Endothelial cell of umbilical vein (primary cell): ENCODE results near the gene CCDC57. TPM values are rescaled to one million over a fixed set of nuclear protein-coding genes. Genes with fewer than 3 reads are reported as not detected.

ENCODE experiments used
- BruUV-seq: library from RNA; stranded (reverse); fragments of 400-500 nt; replicated peaks from 2 replicates; lab custom pipeline; 2021; lab: Mats Ljungman, UMichigan
- CTCF ChIA-PET: fragments of 300-600, 350-600 bp; sonication (Branson Sonifier 250); formaldehyde crosslinking; loops from one replicate; lab custom pipeline; 2021; ENCODE audit warnings: antibody characterized with exemption, inconsistent platforms; lab: Charles Lee
- POLR2A ChIA-PET: fragments of 300-600, 350-600 bp; sonication (Branson Sonifier 250); formaldehyde crosslinking; loops from one replicate; lab custom pipeline; 2021; ENCODE audit warnings: antibody characterized with exemption, inconsistent platforms; lab: Charles Lee
- DNase-seq: peaks from one replicate; pipeline ENCODE4 v3.0.0-alpha.2; 2011; ENCODE audit warnings: low read depth, low spot score
- FAIRE-seq: peaks from 2 replicates; lab custom pipeline; 2011; peaks lifted over from hg19 to GRCh38; lab: Jason Lieb, UNC
- H2AFZ ChIP-seq: 2 replicates; pipeline ENCODE4 v1.6.0; 2012; ENCODE audit warnings: low read depth, low read length, control low read depth, inconsistent platforms
- H3K27ac ChIP-seq: 2 replicates; pipeline ENCODE4 v1.5.1; 2011; ENCODE audit warnings: low read depth, mild to moderate bottlenecking, control low read depth, low read length, moderate library complexity; ENCODE audit not compliant: insufficient read depth
- H3K27me3 ChIP-seq, 2 experiments: 2 replicates each; pipeline versions ENCODE4 v1.6.0 to v1.6.1; 2011; ENCODE audit warnings: low read length in 2 of 2, mixed read lengths in 1 of 2; ENCODE audit not compliant: control insufficient read depth in 2 of 2, insufficient read depth in 2 of 2
- H3K36me3 ChIP-seq, 2 experiments: 2 replicates in 1 of 2; 3 replicates in 1 of 2; pipeline ENCODE4 v1.5.1; 2011; ENCODE audit warnings: low read length in 2 of 2, mild to moderate bottlenecking in 1 of 2, moderate library complexity in 1 of 2; ENCODE audit not compliant: control insufficient read depth in 2 of 2, insufficient read depth in 2 of 2; ENCODE audit errors: extremely low read depth in 1 of 2
- H3K4me1 ChIP-seq: 3 replicates; pipeline ENCODE4 v1.5.1; 2011; ENCODE audit warnings: mild to moderate bottlenecking, low read length; ENCODE audit not compliant: control insufficient read depth, insufficient read depth; ENCODE audit errors: extremely low read depth
- H3K4me2 ChIP-seq: 2 replicates; pipeline ENCODE4 v1.6.1; 2011; ENCODE audit warnings: low read length, control low read depth, mixed read lengths; ENCODE audit not compliant: insufficient read depth
- H3K4me3 ChIP-seq, 3 experiments: fragments of 200-600 bp in 1 of 3; sonication (generic), shearing (Covaris generic) in 1 of 3; replicated peaks in 1 of 3; 2 replicates each; pipeline ENCODE4 v1.5.1; 2011 to 2016; ENCODE audit warnings: control low read depth in 3 of 3, low read length in 3 of 3, mild to moderate bottlenecking in 2 of 3, inconsistent platforms in 1 of 3, low read depth in 1 of 3, moderate library complexity in 1 of 3; ENCODE audit not compliant: insufficient read depth in 1 of 3
- H3K79me2 ChIP-seq: 2 replicates; pipeline ENCODE4 v1.6.0; 2012; ENCODE audit warnings: low read length, inconsistent platforms; ENCODE audit not compliant: control insufficient read depth, insufficient read depth
- H3K9ac ChIP-seq: replicated peaks from 2 replicates; pipeline ENCODE3; 2011; ENCODE audit warnings: low read length, control low read depth; ENCODE audit not compliant: insufficient read depth; ENCODE audit errors: extremely low read depth
- H3K9me1 ChIP-seq: replicated peaks from 3 replicates; pipeline ENCODE4 v1.6.0; 2011; ENCODE audit warnings: mild to moderate bottlenecking, low read length; ENCODE audit not compliant: control insufficient read depth, insufficient read depth; ENCODE audit errors: extremely low read depth
- H3K9me3 ChIP-seq: replicated peaks from 2 replicates; pipeline ENCODE4 v1.5.1; 2012; ENCODE audit warnings: low read length, inconsistent platforms; ENCODE audit not compliant: control insufficient read depth, insufficient read depth
- H4K20me1 ChIP-seq: replicated peaks from 2 replicates; pipeline ENCODE3; 2011; ENCODE audit warnings: mild to moderate bottlenecking, low read length; ENCODE audit not compliant: control insufficient read depth, insufficient read depth; ENCODE audit errors: extremely low read depth
- CTCF ChIP-seq, 2 donors: IDR thresholded peaks; 1 replicate in 1 of 2; 2 replicates in 1 of 2; pipeline ENCODE4 v1.5.1; 2011; ENCODE audit warnings: low read length in 2 of 2, mild to moderate bottlenecking in 2 of 2, moderate library complexity in 2 of 2, control low read depth in 1 of 2, inconsistent platforms in 1 of 2, low read depth in 1 of 2; ENCODE audit not compliant: insufficient read depth in 1 of 2; ENCODE audit errors: extremely low read depth in 1 of 2
- EZH2 ChIP-seq: IDR thresholded peaks from 2 replicates; pipeline ENCODE4 v1.6.1; 2012; ENCODE audit warnings: borderline replicate concordance, low read depth, mild to moderate bottlenecking, moderate library complexity, low read length, inconsistent platforms; ENCODE audit not compliant: severe bottlenecking
- FOS ChIP-seq: IDR thresholded peaks from 2 replicates; pipeline ENCODE4 v1.6.1; 2011; ENCODE audit warnings: mild to moderate bottlenecking, low read length, moderate library complexity, borderline replicate concordance; ENCODE audit not compliant: insufficient read depth
- GATA2 ChIP-seq: IDR thresholded peaks from 2 replicates; pipeline ENCODE4 v1.7.0; 2011; ENCODE audit warnings: low read depth, mild to moderate bottlenecking, moderate library complexity, mixed read lengths, low read length; ENCODE audit not compliant: insufficient read length, insufficient read depth
- JUN ChIP-seq: IDR thresholded peaks from 2 replicates; pipeline ENCODE4 v1.6.1; 2011; ENCODE audit warnings: borderline replicate concordance, low read depth; ENCODE audit not compliant: insufficient read length, insufficient read depth
- MYC ChIP-seq: IDR thresholded peaks from one replicate; pipeline ENCODE4 v1.6.1; 2011; ENCODE audit warnings: mild to moderate bottlenecking, low read depth, low read length
- POLR2A ChIP-seq: IDR thresholded peaks from 2 replicates; pipeline ENCODE4 v1.6.1; 2012; ENCODE audit warnings: low read depth, mild to moderate bottlenecking, control low read depth, low read length
- POLR2AphosphoS5 ChIP-seq: IDR thresholded peaks from 2 replicates; pipeline ENCODE4 v1.6.1; 2012; ENCODE audit warnings: low read depth, mild to moderate bottlenecking, control low read depth, low read length, moderate library complexity; ENCODE audit not compliant: insufficient read depth
- dilution Hi-C: fragments of 300-500 bp; cut with MboI; formaldehyde crosslinking; loops from one replicate; pipeline ENCODE4 v1.15.0; 2019; ENCODE audit warnings: low sequenced_read_pairs; ENCODE audit not compliant: extremely low pct_ligation_motif_present
- intact Hi-C: fragments of 100-400 bp; cut with micrococcal nuclease; formaldehyde crosslinking; loops from one replicate; pipeline ENCODE4 v1.10.0; 2022
- polyA plus RNA-seq, 4 experiments: library from polyadenylated mRNA; depleted of rRNA in 3 of 4; stranded (reverse) in 3 of 4; unstranded in 1 of 4; fragments of >200 nt; gene quantifications; 2 replicates each; pipeline versions ENCODE4 v1.2.1 to v1.2.3, GENCODE V29; 2011 to 2012; ENCODE audit warnings: missing spikeins in 1 of 4
- total RNA-seq: library from RNA; stranded (reverse); gene quantifications from 2 replicates; pipeline ENCODE4 v1.2.3, GENCODE V29; 2021
- TF ChIP-seq, protein P1 (sequence below): IDR thresholded peaks from 2 replicates; pipeline ENCODE4 v1.6.1; 2011; ENCODE audit not compliant: insufficient read depth, insufficient read length

Gene CCDC57
- total and polyA plus RNA-seq, 2 donors (not counting 3 experiments of a cell fraction or from before 2014, with no cell fraction given) = 18.6 to 31.6 TPM

- intact Hi-C loops = no loop called here
- H3K79me2 ChIP-seq = peaks cover 14% of the 10 kb centered on the region
- H3K27me3 ChIP-seq = no peaks in the 10 kb centered on the region
- DNase-seq (no peak), FAIRE-seq (no peak)
- H3K9me1 ChIP-seq = no peaks in the 10 kb centered on the region
- TF ChIP-seq POLR2A = no peak
- no peak for TF ChIP-seq GATA2
- TF ChIP-seq FOS = no peak
- TF ChIP-seq MYC = no peak
- TF ChIP-seq JUN = no peak
- no peak for TF ChIP-seq POLR2AphosphoS5
- no peak for TF ChIP-seq CTCF (IDR thresholded peaks at IDR 0.05; ENCODE audit: extremely low read depth in 1 of 2, insufficient read depth in 1 of 2, low read depth in 1 of 2, low read length in 2 of 2)
- TF ChIP-seq EZH2 = no peak
- TF ChIP-seq, protein P1, sequence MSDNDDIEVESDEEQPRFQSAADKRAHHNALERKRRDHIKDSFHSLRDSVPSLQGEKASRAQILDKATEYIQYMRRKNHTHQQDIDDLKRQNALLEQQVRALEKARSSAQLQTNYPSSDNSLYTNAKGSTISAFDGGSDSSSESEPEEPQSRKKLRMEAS = no peak
- CTCF ChIA-PET = no interaction called here
- H3K4me2 ChIP-seq = no peak overlapping the region
- H2AFZ ChIP-seq = no peak overlapping the region
- H4K20me1 ChIP-seq = no peaks in the 10 kb centered on the region
- H3K9me3 ChIP-seq = no peaks in the 10 kb centered on the region
- no TSS peak for BruUV-seq
- dilution Hi-C loops = no loop called here
- POLR2A ChIA-PET = no interaction called here
- peaks cover 15% of the 10 kb centered on the region for H3K4me1 ChIP-seq
- no peak overlapping the region for H3K27ac ChIP-seq
- no peak overlapping the region for H3K4me3 ChIP-seq
- peaks cover 3 to 42% of the 10 kb centered on the region in 2 experiments for H3K36me3 ChIP-seq
- H3K9ac ChIP-seq = no peak overlapping the region
Measured at GRCh38 chr17:82061047-82061925, 151.4 kb downstream of the CCDC57 start.
